Measurements from ENCODE around the gene THAP8.

GRCh38 chr19:35990771-35991730 is 63.0 kb downstream of the THAP8 start:
- TF ChIP-seq TFE3 (CRISPR knock-in tag; IDR thresholded peaks at IDR 0.05), result no peak
- no peak for TF ChIP-seq FOXJ3 (CRISPR knock-in tag; IDR thresholded peaks at IDR 0.05; ENCODE audit: borderline replicate concordance)
- no peak for TF ChIP-seq USF2 (IDR thresholded peaks at IDR 0.05; ENCODE audit: low read depth, low read length)
- TF ChIP-seq USF2 (CRISPR knock-in tag; IDR thresholded peaks at IDR 0.05; ENCODE audit: borderline replicate concordance), result no peak
